Gastrocnemius medialis (tissue), 4 donors: ENCODE data around the gene KCNK15. TPM values are rescaled to one million over a fixed set of nuclear protein-coding genes. Genes with fewer than 3 reads are reported as not detected.

Experiments
- ATAC-seq, 2 donors: fragments of 150-250 bp; one replicate each; pipeline ENCODE4 v1.9.1; 2016
- DNase-seq, 2 donors: peaks; one replicate each; pipeline ENCODE4 v3.0.0-alpha.2; 2019
- H3K27ac ChIP-seq, 4 donors: fragments of 200-600 bp; sonication (generic); 1 replicate in 1 of 4; 2 replicates in 3 of 4; pipeline ENCODE4 v1.5.1; 2016 to 2018; ENCODE audit warnings: mild to moderate bottlenecking in 2 of 4, moderate library complexity in 1 of 4
- H3K27me3 ChIP-seq, 3 donors: fragments of 200-600 bp; sonication (generic) in 2 of 3; 1 replicate in 1 of 3; 2 replicates in 2 of 3; pipeline versions ENCODE4 v1.5.1 to v1.6.0; 2016 to 2019; ENCODE audit warnings: mild to moderate bottlenecking in 1 of 3, moderate library complexity in 1 of 3
- H3K36me3 ChIP-seq, 2 donors: fragments of 200-600 bp; sonication (generic) in 1 of 2; one replicate each; pipeline ENCODE4 v1.5.1; 2017 to 2018
- H3K4me1 ChIP-seq, 2 donors: fragments of 200-600 bp; sonication (generic) in 1 of 2; one replicate each; pipeline ENCODE4 v1.5.1; 2016 to 2017; ENCODE audit warnings: mild to moderate bottlenecking in 2 of 2
- H3K4me3 ChIP-seq, 4 donors: fragments of 200-600 bp; sonication (generic) in 3 of 4; 1 replicate in 1 of 4; 2 replicates in 3 of 4; pipeline ENCODE4 v1.5.1; 2016 to 2019; ENCODE audit warnings: mild to moderate bottlenecking in 2 of 4
- H3K9me3 ChIP-seq, 3 donors: fragments of 200-600 bp; sonication (generic) in 2 of 3; 1 replicate in 1 of 3; 2 replicates in 2 of 3; pipeline ENCODE4 v1.5.1; 2016 to 2019
- POLR2A ChIP-seq, 2 donors: fragments of 450-650 bp; IDR thresholded peaks; one replicate each; pipeline ENCODE4 v1.6.1; 2017; ENCODE audit warnings: antibody characterized with exemption in 2 of 2, mild to moderate bottlenecking in 2 of 2, moderate library complexity in 2 of 2
- in situ Hi-C, 4 donors: fragments of 200-750 bp; cut with MboI; loops; one replicate each; pipeline versions ENCODE4 v1.15.0 to v1.8.0; 2017; ENCODE audit warnings: low sequenced_read_pairs in 4 of 4
- intact Hi-C: fragments of 100-400 bp; cut with DNase I; formaldehyde crosslinking; loops from one replicate; pipeline ENCODE4 v1.15.1; 2023; ENCODE audit warnings: low total_unique reads
- total RNA-seq, 4 donors: library from RNA; depleted of rRNA; stranded (reverse); fragments of >200 nt; gene quantifications; one replicate each; pipeline versions ENCODE4 v1.1.0 to v1.2.3, GENCODE V29; 2016
- TF ChIP-seq, protein P1 (sequence below), 5 experiments: fragments of 450-650 bp in 3 of 5; fragments of 200-600 bp in 2 of 5; sonication (generic) in 2 of 5; IDR thresholded peaks in 4 of 5; conservative IDR thresholded peaks in 1 of 5; 1 replicate in 4 of 5; 2 replicates in 1 of 5; pipeline ENCODE4 v1.5.1; 2016 to 2019; ENCODE audit warnings: antibody characterized with exemption in 5 of 5, mild to moderate bottlenecking in 3 of 5, moderate library complexity in 3 of 5

Gene KCNK15
- total RNA-seq, 4 donors from 2014 or later, result 0.20 TPM; not detected in 3

DNA sequence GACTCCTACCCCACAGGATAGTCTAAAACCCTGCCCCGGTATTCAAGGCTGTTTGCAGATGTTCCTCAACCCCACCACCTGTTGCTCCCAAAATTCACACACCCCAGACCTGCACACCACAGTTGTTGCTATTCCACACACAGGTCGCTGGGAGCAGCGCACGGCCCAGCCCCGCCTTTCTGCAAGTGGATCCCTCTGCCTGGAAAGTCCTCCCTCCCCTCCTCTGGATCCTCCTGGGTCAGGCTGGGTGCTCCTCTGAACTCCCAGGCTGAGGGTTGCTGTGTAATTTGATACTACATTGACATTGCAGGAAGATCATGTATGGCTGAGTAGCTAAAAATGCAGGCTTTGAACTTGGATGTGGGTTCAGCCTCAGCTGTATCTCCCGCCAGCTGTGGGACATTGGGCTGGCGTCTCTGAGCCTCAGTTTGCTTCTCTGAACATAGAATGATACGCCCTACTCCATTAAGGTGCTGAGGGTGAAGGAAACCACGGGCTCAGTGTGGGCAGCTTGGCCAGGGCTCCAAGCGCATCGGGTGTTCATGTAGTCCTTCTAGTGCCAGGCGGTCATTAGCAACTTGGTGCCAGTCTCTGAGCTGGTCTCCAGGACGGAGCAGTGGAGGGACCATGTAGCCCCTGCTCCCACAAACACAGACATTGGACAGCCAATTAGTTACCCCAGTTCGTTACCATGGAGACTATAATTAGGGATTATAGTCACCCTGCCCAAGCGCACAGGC lies 44.4 kb upstream of the KCNK15 start:
- no peaks in the 10 kb centered on the region for H3K36me3 ChIP-seq
- no peak for DNase-seq
- TF ChIP-seq, protein P1, sequence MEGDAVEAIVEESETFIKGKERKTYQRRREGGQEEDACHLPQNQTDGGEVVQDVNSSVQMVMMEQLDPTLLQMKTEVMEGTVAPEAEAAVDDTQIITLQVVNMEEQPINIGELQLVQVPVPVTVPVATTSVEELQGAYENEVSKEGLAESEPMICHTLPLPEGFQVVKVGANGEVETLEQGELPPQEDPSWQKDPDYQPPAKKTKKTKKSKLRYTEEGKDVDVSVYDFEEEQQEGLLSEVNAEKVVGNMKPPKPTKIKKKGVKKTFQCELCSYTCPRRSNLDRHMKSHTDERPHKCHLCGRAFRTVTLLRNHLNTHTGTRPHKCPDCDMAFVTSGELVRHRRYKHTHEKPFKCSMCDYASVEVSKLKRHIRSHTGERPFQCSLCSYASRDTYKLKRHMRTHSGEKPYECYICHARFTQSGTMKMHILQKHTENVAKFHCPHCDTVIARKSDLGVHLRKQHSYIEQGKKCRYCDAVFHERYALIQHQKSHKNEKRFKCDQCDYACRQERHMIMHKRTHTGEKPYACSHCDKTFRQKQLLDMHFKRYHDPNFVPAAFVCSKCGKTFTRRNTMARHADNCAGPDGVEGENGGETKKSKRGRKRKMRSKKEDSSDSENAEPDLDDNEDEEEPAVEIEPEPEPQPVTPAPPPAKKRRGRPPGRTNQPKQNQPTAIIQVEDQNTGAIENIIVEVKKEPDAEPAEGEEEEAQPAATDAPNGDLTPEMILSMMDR (IDR thresholded peaks at IDR 0.05 in 4 of 5, conservative IDR thresholded peaks at IDR 0.05 in 1 of 5), result no peak
- TF ChIP-seq POLR2A (IDR thresholded peaks at IDR 0.05), result no peak
- H3K9me3 ChIP-seq, result no peaks in the 10 kb centered on the region
- H3K27me3 ChIP-seq, result no peaks in the 10 kb centered on the region
- H3K27ac ChIP-seq, result peak overlapping the region in 3 of 4 donors; percentile 44 to 84 (median 71)
- peak in 1 of 2 donors; percentile 14 for ATAC-seq
- no peak overlapping the region for H3K4me3 ChIP-seq
- intact Hi-C loops (no loop called here), in situ Hi-C loops (no loop called here)
- peaks cover 35 to 38% of the 10 kb centered on the region in 2 donors for H3K4me1 ChIP-seq

DNA sequence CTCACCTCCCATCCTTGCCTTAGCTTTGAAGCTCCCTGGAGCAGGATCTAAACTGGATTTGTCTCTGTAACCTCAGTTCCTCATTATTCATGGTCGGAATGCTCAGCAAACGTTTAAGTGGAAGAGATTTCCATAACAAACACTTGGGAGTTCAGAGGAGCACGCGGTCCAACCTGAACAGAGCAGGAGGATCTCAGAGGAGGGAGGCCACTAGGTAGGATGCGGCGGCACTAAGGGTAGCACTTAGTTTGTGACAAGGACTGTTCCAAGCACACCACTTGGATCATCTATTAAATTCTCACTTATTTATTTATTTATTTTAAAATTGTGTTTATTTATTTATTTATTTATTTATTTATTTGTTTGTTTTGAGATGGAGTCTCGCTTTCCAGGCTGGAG lies 43.8 kb upstream of the KCNK15 start:
- in situ Hi-C loops, result no loop called here
- no peaks in the 10 kb centered on the region for H3K36me3 ChIP-seq
- H3K27ac ChIP-seq, result peak overlapping the region; percentile 71 to 84 (median 76)
- TF ChIP-seq, protein P1 (IDR thresholded peaks at IDR 0.05 in 4 of 5, conservative IDR thresholded peaks at IDR 0.05 in 1 of 5), result no peak
- no peak for TF ChIP-seq POLR2A (IDR thresholded peaks at IDR 0.05)
- H3K4me1 ChIP-seq, result peaks cover 40 to 44% of the 10 kb centered on the region in 2 donors
- H3K27me3 ChIP-seq, result no peaks in the 10 kb centered on the region
- ATAC-seq (no peak), DNase-seq (no peak)
- H3K9me3 ChIP-seq, result no peaks in the 10 kb centered on the region
- no peak overlapping the region for H3K4me3 ChIP-seq
- intact Hi-C loops, result no loop called here

DNA sequence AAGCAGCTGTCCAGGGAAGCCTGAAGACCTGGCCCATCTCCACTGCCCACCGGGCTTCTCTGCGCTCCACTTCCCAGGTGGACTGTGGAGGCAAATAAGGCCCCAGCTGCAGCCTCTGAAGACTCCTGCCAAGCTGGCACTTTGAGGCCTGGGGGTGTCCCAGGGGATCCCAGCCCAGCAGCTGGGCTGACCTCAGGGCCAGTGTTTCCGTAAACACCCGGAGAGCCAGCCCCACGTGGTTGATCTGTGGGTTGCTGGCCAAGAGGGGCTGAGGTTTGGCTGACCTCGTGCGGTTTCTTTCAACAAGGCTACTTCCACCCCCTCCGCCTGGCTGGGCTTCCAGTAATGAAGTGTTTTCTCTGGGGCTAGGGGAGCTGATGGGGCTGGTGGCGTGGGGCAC lies 42.9 kb upstream of the KCNK15 start:
- Histone ChIP-seq H3K36me3 (no peaks in the 10 kb centered on the region), H3K9me3 (no peaks in the 10 kb centered on the region), H3K27ac (peak overlapping the region; percentile 71 to 84 (median 76)), H3K27me3 (no peaks in the 10 kb centered on the region), H3K4me3 (no peak overlapping the region), H3K4me1 (peaks cover 40 to 46% of the 10 kb centered on the region in 2 donors)
- no peak for TF ChIP-seq POLR2A (IDR thresholded peaks at IDR 0.05)
- TF ChIP-seq, protein P1 (IDR thresholded peaks at IDR 0.05 in 4 of 5, conservative IDR thresholded peaks at IDR 0.05 in 1 of 5), result no peak
- DNase-seq (peak; percentile 76 to 88), ATAC-seq (peak; percentile 76 to 84)
- in situ Hi-C loops, result no loop called here
- intact Hi-C loops, result no loop called here

DNA sequence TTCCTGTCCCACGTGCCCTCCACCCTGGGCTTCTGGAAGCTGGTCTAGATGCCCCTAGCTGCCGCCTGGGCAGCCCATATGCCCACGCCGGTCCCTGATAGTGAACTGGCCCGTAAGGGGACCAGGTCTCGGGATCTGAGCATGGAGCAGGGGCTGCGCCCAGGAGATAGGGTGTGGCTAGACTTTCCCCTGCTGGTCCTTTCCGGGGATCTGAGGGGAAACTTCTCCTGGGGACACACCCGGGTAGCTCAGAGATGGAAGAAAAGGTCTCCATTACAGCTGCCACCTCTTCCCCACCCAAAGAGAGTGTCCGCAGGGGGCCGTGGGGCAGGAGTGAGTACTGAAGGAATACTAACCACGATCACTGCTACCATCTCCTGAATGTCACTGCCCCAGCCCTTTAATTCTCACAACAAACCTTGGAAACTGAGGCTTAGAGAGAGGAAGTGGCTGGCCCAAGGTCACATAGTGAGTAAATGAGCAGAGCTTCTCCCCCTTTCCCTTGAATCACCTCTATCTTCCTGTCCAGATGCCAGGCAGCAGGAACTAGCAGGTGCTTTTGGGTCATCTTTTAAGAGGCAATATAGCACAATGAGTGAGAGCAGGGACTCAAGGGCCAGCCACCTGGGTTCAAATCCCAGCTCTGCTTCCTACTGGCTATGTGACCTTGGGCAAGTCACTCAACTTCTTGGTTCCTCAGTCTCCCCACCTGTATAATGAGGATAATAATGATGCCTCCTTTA lies 42.3 kb upstream of the KCNK15 start:
- Histone ChIP-seq H3K9me3 (no peaks in the 10 kb centered on the region), H3K27me3 (no peaks in the 10 kb centered on the region), H3K27ac (peak overlapping the region; percentile 71 to 84 (median 76)), H3K4me1 (peaks cover 40 to 46% of the 10 kb centered on the region in 2 donors), H3K36me3 (no peaks in the 10 kb centered on the region), H3K4me3 (no peak overlapping the region)
- intact Hi-C loops, result no loop called here
- no peak for TF ChIP-seq POLR2A (IDR thresholded peaks at IDR 0.05)
- TF ChIP-seq, protein P1 (IDR thresholded peaks at IDR 0.05 in 4 of 5, conservative IDR thresholded peaks at IDR 0.05 in 1 of 5), result no peak
- in situ Hi-C loops, result no loop called here
- no peak for DNase-seq
- peak; percentile 27 to 35 for ATAC-seq
